GM11168 (cell line): ENCODE measurements around the gene TPO.
"Not testable (repeated sequence)": the region's sequence is repeated elsewhere in the genome, so short reads cannot be mapped to it uniquely, and the experiment has no call there.

Experiments
- in situ Hi-C: fragments of 300-500 bp; cut with MboI; formaldehyde crosslinking; loops from one replicate; pipeline ENCODE4 v1.12.0; 2022; ENCODE audit warnings: low sequenced_read_pairs; ENCODE audit not compliant: unreplicated experiment

TPO gene

DNA sequence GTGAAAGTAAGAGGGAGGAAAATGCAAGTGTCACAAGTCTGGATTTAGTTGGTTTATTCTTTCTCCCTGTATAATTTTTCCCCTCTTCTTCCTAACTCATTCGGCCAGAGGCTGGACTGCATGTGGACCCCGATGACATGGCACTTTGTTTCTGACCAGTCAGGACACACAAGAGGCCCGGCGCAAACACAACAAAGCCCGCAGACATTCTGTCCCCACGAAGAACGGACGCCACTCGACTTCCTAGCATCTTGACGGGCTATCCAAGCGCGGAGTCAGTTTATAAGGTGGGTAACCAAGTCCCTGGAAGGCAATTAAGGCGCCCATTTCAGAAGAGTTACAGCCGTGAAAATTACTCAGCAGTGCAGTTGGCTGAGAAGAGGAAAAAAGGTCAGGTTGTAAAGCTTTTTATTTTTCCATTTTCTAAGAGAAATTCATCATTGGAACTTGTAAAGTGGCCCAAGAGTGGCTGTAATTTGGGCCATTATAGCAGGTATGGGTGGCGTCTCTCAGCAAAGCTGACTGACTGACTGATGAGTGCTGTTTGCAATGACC is at the start of gene TPO:
Gene TPO (plus strand): TSS at position 308 of the 555 bp plus-strand sequence. CDS start 946 bp downstream, outside the sequence.
- in situ Hi-C loops = no loop called here

DNA sequence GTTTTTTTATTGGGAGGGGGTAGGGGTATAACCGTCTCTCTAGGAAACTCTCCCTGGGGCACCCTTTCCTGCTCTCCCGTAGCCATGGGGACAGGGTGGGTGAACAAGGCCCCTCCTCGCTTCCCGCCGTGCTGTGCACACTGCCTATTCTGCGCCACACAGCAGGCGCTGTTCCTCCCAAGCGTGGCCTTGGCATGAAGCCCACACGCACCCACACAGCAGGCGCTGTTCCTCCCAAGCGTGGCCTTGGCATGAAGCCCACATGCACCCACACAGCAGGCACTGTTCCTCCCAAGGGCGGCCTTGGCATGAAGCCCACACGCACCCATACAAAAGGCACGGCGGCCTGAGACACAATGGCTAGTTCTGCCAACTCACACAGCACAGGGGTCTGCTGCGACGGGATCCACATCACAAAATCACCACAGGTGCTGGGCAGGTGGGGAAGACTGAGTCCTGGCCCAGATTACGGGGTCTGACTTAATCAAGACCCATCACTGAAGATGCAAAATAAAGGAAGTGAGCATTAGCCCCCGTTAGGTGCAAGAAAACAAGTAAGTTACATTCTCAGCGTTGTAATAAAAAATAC is 46.6 kb upstream of the TPO start:
- in situ Hi-C loops = no loop called here

DNA sequence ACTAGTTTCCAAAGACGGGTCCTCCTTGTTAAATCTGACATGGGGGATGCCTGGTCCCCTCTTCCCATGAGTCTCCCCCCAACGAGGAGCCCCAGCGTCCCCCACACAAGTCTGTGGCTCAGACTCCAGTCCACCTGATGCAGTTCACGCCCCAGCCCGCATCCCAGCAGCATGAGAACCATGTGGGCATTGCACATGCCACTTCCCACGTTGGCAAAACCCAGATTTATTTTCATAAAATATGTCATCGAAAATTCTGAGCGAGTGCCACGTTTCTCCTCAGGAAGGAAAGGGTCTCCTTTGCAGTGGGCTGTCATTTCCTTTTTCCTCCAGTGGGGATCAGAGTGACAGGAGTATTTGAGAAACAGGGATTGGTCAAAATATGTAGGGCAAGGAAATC is 45.7 kb upstream of the TPO start:
- in situ Hi-C loops = no loop called here

DNA sequence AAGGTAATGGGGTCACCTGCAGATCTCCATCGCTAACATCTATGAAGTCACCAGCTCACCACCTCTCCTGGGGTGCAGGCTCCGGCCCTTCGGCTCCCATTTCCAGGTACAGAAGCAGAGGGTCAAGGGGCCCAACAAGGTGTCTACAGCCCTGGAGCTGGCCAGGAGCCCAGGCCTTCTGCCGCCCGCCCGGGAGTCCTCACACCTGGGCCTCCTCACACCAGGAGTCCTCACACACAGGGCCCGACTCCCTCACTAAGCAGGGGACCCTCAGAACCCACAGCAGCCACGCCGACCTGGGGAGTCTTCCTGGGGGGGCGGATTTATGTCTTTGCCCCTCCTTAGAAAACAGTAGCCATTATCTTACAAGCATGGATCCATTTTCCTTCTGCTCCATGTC is 43.4 kb upstream of the TPO start:
- in situ Hi-C loops = no loop called here

DNA sequence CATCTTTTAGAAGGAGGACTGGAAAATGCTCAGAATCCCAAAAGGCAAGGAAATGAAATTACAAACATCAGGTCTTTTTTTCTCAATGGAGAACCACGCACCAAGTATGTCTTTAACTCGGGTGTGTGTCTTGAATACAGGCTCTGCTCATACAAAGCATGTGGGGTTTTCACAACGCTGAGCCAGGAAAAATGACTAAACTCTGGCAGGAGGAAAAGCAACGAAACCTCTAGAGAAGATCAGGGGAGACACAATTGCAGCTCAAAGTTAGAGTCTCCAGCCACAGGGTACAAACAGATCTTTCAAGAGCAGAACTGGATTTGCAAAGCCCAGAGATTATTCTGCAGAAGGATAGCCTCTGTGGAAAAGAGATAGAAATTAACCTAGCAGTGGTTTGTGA is 42.8 kb upstream of the TPO start:
- in situ Hi-C loops = no loop called here

DNA sequence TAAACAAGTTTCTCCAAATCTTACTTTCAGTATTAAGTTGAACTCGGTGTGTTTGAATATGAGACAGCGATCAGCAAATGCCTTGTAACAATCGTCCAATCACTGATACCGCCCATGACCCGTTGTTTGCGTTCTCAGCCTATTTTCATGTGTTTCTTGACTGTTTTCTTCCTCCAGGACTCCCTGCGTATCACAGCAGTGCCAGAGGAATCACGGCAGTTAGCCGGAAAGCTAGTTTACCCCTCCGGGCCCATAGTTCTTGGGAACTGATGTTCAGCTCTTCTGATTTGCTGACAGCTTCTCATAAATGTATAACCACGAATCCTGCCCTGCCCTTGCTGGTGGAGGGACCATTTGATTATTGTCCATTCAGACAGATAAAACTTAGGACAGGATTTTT is 42.2 kb upstream of the TPO start:
- in situ Hi-C loops = no loop called here

DNA sequence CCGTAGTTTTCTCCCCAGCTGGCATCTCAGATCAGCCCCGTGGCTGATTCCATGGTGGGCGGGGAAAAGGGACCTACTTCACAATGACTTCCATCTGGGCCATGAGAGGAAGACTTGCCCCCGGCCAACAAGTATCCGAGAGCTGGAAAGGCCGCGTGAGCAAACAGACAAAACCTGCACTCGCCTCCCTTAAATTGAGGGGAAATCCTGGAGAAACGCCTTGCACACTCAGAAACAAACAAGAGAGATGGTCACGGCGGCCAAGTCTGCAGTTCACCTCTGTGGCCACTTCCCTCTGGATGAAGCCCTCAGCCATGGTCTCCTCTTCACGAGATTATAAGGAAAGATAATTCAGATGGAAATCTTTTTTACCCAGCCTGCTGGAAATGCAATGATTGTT is 39.4 kb upstream of the TPO start:
- in situ Hi-C loops = no loop called here

DNA sequence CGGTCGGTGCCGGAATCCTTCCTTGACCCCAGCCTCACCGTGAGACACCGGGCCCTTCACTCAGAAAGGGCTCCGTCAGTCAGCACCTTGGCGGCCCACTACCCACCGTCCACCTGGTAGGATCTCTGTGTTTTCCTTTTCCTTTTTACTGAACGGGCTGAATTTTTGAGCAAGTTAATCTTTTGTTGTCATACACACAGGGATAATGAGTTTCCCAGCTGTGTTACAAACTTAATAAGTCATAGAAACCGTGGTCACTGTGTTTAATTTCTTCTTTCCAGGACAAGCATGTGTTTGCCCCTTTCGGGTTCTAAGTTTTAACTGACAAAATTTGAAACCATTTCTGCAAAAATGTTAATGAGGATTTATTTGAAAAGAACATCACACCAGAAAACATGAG is 39.0 kb upstream of the TPO start:
- in situ Hi-C loops = no loop called here

DNA sequence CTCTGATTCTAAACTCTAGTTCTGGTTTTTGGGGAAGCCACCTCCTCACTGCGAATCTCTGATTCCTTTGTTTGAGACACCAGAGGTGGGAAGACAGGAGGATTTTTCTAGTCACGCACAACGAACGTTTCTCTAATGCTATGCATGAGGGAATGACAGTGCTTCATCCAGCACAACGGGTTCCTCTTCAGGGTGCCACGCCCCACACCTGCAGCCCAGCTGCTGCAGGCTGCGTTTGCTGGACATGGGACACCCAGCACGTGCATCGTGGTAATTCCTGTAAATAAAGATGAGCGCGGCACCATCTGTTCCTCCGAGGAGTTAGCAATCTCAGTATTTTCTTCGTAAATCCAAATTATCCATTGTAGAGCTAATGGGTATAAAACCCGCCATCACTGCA is 37.5 kb upstream of the TPO start:
- in situ Hi-C loops = no loop called here

DNA sequence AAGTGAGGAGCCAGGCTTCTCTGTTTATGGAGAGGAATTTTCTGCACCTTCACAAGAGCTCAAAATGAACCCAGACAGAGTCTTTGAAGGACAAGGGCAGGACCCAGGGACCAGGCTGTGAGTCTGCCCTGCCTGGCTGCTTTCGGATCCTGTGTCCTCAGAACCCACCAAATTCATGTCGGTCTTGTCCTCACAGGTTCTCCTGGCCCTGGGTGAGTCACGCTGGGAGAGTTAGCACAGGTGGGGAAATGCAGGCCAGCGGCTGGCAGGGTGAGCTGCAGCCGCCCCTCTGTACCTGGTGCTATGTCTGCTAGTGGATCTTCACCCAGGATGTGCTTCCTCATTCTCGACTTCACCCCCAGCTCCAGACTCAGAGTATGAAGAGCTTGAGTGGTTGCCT is 35.8 kb upstream of the TPO start:
- in situ Hi-C loops = no loop called here

DNA sequence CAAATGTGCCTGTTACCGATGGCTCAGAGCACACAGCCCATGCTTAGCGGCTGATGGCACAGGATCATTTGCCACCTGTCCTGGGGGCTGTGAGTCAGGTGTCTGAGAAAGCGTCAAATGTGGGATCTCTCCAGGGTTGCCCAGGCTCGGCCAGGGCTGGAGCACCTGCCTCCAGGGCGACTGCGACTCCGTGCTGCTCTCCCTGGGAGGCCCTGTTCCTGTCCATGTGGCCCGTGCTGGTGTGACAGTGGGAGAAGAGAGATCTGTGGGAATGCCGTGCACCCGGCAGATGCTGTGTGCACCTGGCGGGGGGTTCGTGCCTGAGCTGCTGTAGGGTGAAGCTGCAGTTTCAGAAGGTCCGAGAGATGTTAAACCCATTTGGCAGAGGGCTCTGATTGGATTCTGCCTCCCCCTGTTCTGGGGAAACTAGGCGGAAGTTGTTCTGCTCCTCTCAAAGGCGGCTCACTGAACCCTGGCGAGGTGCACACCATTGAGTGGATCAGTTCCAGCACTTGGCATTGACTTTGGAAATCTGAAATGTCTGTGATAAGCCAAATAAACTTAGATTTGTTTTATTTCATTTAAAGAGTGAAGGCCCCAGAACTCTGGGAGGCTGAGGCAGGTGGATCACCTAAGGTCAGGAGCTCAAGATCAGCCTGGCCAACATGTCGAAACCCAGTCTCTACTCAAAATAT is 34.7 kb upstream of the TPO start:
- in situ Hi-C loops = no loop called here

DNA sequence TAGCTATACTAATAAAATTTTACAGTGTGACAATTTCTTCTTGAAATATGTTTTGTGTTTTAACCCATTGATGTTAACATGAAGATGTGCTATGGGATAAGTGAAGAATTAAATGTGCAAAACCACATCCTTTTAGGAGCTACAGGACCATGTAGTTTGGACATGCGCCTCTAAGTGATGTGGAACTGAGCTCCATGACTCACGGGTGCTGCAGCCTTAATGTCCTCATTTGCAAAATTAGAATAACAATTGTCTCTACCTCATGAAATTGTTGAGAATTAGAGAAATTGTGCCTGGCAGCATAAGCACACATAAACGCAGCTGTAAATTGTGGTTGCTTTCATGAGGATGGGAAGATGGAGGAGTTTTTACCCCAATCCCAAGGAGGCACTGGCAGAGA is 31.6 kb upstream of the TPO start:
- in situ Hi-C loops = no loop called here

DNA sequence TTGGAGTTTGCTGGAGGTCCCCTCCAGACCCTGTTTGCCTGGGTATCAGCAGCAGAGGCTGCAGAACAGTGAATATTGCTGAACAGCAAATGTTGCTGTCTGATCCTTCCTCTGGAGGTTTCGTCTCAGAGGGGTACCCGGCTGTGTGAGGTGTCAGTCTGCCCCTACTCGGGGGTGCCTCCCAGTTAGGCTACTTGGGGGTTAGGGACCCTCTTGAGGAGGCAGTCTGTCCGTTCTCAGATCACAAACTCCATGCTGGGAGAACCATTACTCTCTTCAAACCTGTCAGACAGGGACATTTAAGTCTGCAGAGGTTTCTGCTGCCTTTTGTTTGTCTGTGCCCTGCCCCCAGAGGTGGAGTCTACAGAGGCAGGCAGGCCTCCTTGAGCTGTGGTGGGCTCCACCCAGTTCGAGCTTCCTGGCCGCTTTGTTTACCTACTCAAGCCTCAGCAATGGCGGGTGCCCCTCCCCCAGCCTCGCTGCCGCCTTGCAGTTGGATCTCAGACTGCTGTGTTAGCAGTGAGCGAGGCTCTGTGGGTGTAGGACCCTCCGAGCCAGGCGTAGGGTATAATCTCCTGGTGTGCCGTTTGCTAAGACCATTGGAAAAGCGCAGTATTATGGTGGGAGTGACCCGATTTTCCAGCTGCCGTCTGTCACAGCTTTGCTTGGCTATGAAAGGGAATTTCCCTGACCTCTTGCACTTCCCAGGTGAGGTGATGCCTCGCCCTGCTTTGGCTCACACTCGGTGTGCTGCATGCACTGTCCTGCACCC is 25.1 kb upstream of the TPO start:
- in situ Hi-C loops = not testable (repeated sequence)

DNA sequence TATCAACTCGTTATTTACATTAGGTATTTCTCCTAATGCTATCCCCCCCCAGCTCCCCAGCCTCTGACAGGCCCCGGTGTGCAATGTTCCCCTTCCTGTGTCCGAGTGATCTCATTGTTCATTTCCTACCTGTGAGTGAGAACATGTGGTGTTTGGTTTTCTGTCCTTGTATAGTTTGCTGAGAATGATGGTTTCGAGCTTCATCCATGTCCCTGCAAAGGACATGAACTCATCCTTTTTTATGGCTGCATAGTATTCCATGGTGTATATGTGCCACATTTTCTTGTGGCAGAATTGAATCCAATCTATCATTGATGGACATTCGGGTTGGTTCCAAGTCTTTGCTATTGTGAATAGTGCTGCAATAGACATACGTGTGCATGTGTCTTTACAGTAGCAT is 23.1 kb upstream of the TPO start:
- in situ Hi-C loops = not testable (repeated sequence)

DNA sequence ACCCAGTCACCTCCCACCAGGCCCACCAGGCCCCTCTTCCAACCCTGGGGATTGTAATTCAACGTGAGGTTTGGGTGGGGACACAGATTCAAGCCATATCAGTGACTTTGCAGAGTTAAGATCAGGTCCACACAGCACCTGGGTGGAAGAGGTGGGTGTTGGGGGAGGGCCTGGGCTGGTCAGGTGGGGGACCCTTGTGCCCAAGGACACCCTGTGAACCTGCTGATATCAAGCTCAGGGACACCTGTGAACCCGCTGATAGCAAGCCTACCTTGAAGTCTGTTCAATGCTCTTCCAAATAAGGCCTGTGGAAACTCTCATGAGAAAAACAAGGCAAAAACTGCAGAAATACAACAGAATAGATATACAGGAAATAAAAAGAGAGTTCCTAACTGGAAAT is 19.9 kb upstream of the TPO start:
- in situ Hi-C loops = no loop called here

DNA sequence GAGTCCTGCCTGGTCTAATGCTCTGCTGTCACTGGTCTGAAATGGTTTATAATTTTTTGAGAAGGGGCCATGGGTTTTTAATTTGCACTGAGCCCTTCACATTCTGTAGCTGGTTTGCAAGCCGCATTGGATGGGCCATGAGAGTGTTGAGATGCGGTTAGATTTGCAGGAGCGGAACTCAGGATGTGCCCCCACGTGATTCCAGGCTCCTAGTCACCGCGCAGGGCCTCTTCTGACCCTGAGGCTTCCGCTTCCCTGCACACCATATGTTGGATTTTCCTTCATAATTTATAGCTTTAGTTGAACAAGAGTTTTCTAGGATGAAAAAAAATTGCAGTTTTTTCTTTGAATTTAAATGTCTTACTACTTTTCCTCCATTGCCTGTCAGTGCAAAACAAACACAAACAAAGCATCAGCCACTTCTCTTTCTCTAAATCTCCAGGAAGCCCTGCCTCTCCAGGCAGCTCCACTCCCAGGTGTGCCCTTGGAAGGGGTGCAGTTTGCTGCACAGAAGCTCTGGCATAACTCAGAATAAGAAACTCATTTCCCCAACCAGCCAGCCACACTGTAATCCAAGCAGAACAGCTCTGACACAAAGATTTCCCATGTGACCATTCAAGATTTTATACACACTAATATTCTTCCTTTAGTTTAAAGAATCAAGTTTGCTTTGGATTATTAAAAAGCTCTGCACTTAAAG is 18.4 kb upstream of the TPO start:
- in situ Hi-C loops = no loop called here

DNA sequence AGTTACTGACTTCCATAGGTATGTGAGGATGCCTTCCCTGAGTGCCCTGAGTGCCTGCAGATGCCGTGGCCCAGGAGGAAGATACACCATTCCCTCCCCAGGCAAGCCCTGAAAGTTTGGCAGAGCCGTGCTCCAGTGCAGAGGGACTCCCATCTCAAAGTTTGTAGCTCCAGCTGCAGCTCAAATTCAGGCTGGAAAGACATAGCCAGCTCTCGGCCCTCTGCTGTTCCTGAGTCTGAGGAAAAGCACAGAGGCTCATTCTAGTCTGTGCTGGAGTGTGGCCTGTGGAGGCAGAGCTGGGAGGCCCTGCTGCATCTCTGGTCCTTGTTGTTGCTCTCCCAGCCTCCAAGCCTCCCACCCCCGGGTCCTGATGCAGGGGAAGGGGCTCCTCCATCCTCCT is 15.9 kb upstream of the TPO start:
- in situ Hi-C loops = no loop called here

DNA sequence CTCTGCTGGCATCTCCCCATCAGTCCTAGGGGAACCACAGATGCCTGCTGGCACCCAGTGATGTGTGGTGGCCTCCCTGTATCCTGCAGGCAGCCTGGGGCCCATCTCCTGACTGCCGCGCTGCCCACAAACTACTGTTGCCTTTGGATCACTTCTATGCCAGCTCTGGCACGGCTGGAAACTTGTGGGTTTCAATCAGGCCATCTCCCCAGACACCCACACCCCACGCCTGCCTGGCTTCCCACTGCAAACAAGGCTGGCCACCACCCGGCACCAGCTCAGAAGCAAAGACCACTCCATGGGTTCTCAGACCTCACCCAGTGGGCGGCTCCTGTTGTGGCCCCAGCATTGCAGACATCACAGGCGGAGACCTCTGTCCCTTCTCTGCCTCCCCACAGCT is 15.1 kb upstream of the TPO start:
- in situ Hi-C loops = no loop called here

DNA sequence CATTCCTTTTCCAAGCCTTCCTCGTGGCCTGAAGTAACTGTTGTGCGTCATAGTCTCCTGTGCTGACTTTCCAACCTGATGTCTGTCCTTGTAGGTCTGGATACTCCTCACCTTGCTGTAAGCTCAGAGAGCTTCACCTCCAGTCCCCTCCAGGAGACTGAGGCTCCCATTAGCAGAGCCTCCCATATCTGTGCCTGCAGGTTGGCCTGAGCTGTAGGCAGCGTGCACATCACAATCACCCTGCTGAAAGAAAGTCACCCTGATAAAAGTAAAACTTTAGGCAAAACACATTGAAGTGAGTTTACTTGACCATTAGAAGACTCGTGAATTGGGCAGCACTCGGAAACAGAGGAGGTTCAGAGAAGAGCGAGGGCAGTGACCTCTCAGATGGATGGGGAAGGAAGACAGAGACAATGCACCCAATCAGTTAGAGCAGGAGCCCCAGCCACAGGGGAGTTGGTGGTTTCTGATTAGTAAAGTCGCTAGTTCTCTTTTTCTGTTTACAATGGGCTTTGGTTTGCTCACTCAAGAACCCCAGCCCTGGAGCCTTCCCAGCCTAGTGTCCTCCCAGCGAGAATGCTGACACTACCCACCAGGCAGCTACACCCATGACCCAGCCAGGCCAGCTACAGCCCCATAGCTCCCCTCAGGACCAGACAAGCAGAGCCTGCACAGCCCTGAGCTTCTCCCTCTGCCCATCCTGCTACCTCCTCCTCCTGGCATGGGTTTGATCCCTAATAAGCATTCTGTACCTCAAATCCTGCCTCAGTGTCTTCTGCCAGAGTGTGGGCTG is 12.1 kb upstream of the TPO start:
- in situ Hi-C loops = no loop called here

DNA sequence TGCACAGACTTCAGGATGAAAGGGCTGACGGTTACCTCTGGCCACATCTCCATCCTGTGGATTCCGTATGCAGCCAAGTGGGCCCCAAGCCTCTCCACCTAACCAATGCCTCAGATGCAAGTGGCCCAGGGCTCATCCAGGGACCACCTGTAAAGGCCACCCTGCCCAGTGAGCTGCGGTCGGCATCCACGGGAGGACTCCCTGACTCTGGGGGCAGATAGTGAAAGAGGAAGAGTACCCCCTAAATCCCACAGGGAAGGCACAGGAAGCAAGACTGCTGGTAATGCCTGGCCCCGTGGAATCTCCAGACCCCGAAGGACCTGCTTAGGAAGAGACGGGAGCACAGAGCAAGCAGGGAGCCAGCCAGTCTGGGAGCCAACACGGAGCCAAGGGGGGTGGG is 11.2 kb upstream of the TPO start:
- in situ Hi-C loops = no loop called here
